ENCODE results near the gene LMAN2.

GRCh38 chr5:177291735-177292134 is 59.7 kb downstream of the LMAN2 start:
- no peak for TF ChIP-seq TAF1 (IDR thresholded peaks at IDR 0.05; ENCODE audit: low read depth, low read length)
- TF ChIP-seq POLR2A (IDR thresholded peaks at IDR 0.05; ENCODE audit: low read depth, low read length), result no peak
- TF ChIP-seq POLR2AphosphoS5 (IDR thresholded peaks at IDR 0.05; ENCODE audit: low read depth, low read length), result no peak
